HG03135 (cell line): Measurements from ENCODE around the gene SLC25A53.
"Not testable (repeated sequence)": the region's sequence is repeated elsewhere in the genome, so short reads cannot be mapped to it uniquely, and the experiment has no call there.

ENCODE experiments used
- ATAC-seq: cut with Tn5 transposase; IDR thresholded peaks from one replicate; pipeline ENCODE4 v1.9.1; 2021; ENCODE audit warnings: mild to moderate bottlenecking, moderate library complexity; ENCODE audit not compliant: unreplicated experiment

Gene SLC25A53

GRCh38 chrX:104075778-104076445 lies 80.9 kb downstream of the SLC25A53 start, which contains the start of gene TMSB15C:
TSS of gene TMSB15C (minus strand) at chrX:104076236.
- peak; percentile 98 for ATAC-seq

GRCh38 chrX:104062636-104063035 lies 94.2 kb downstream of the SLC25A53 start:
- not testable (repeated sequence) for ATAC-seq

- not testable (repeated sequence) for ATAC-seq
These were observed 101.9 kb downstream of the SLC25A53 start for GRCh38 chrX:104054956-104055355.
